Measurements from ENCODE around the gene RAB31.
A peak's percentile ranks its signal among the peaks of the same experiment; 100 is the strongest.

RAB31 gene

GRCh38 chr18:9688036-9688741 lies 19.9 kb upstream of the RAB31 start:
- no peak overlapping the region for H3K27ac ChIP-seq (ENCODE audit: low read length, poor library complexity, severe bottlenecking)
- H3K23ac ChIP-seq (ENCODE audit: low read length in 2 of 2) = no peak overlapping the region
- no peak for DNase-seq
- H3K79me1 ChIP-seq (replicated peaks; ENCODE audit: low read length, poor library complexity, severe bottlenecking) = no peaks in the 10 kb centered on the region
- no peaks in the 10 kb centered on the region for H3K9me3 ChIP-seq (ENCODE audit: control insufficient read depth, low read length)
- H3K4me3 ChIP-seq (ENCODE audit: insufficient read depth in 1 of 2, low read depth in 1 of 2, low read length in 2 of 2) = no peak overlapping the region
- peaks cover 8% of the 10 kb centered on the region for H3K4me1 ChIP-seq (ENCODE audit: control insufficient read depth, insufficient read depth, low read depth, low read length)
- no peak overlapping the region for H2AK5ac ChIP-seq (ENCODE audit: low read length, severe bottlenecking)
- WGBS = 83% methylated on average over 19 of the region's 19 CpGs
- H2BK5ac ChIP-seq (ENCODE audit: low read depth, low read length, poor library complexity, severe bottlenecking) = no peak overlapping the region
- no peak overlapping the region for H2BK15ac ChIP-seq (ENCODE audit: low read depth, poor library complexity, severe bottlenecking)
- no peaks in the 10 kb centered on the region for H3K27me3 ChIP-seq (ENCODE audit: control insufficient read depth in 1 of 2, insufficient read depth in 1 of 2, low read length in 2 of 2)
- H2AFZ ChIP-seq (ENCODE audit: low read depth, low read length) = no peak overlapping the region
- no peak overlapping the region for H2BK120ac ChIP-seq (ENCODE audit: low read depth, low read length)
- no peak overlapping the region for H4K8ac ChIP-seq (ENCODE audit: low read length)
- H3K4me2 ChIP-seq (ENCODE audit: low read length, poor library complexity, severe bottlenecking) = no peak overlapping the region
- H3K4ac ChIP-seq (ENCODE audit: low read depth in 1 of 2, low read length in 2 of 2) = no peak overlapping the region
- no peak overlapping the region for H3K18ac ChIP-seq (ENCODE audit: low read depth in 1 of 2, low read length in 2 of 2)
- no peak overlapping the region for H2BK12ac ChIP-seq (ENCODE audit: low read length in 2 of 2)
- no peak overlapping the region for H3K14ac ChIP-seq (ENCODE audit: low read length in 2 of 2)
- H3K9ac ChIP-seq (ENCODE audit: low read length) = no peak overlapping the region
- no peak overlapping the region for H4K91ac ChIP-seq (ENCODE audit: low read length)
- H3K36me3 ChIP-seq (ENCODE audit: control insufficient read depth in 1 of 2, insufficient read depth in 2 of 2, low read depth in 1 of 2, low read length in 2 of 2) = no peaks in the 10 kb centered on the region

- no peak overlapping the region for H4K91ac ChIP-seq (ENCODE audit: low read length)
- H2AFZ ChIP-seq (ENCODE audit: low read depth, low read length) = no peak overlapping the region
- H3K4me2 ChIP-seq (ENCODE audit: low read length, poor library complexity, severe bottlenecking) = no peak overlapping the region
- H2AK5ac ChIP-seq (ENCODE audit: low read length, severe bottlenecking) = no peak overlapping the region
- H3K23ac ChIP-seq (ENCODE audit: low read length in 2 of 2) = no peak overlapping the region
- H3K27ac ChIP-seq (ENCODE audit: low read length, poor library complexity, severe bottlenecking) = no peak overlapping the region
- WGBS = 98% methylated on average over 2 of the region's 3 CpGs
- no peak overlapping the region for H2BK5ac ChIP-seq (ENCODE audit: low read depth, low read length, poor library complexity, severe bottlenecking)
- no peaks in the 10 kb centered on the region for H3K36me3 ChIP-seq (ENCODE audit: control insufficient read depth in 1 of 2, insufficient read depth in 2 of 2, low read depth in 1 of 2, low read length in 2 of 2)
- no peak overlapping the region for H2BK15ac ChIP-seq (ENCODE audit: low read depth, poor library complexity, severe bottlenecking)
- H2BK12ac ChIP-seq (ENCODE audit: low read length in 2 of 2) = no peak overlapping the region
- no peak overlapping the region for H3K9ac ChIP-seq (ENCODE audit: low read length)
- DNase-seq = no peak
- H3K79me1 ChIP-seq (replicated peaks; ENCODE audit: low read length, poor library complexity, severe bottlenecking) = no peaks in the 10 kb centered on the region
- H3K18ac ChIP-seq (ENCODE audit: low read depth in 1 of 2, low read length in 2 of 2) = no peak overlapping the region
- no peak overlapping the region for H3K4ac ChIP-seq (ENCODE audit: low read depth in 1 of 2, low read length in 2 of 2)
- no peak overlapping the region for H3K4me3 ChIP-seq (ENCODE audit: insufficient read depth in 1 of 2, low read depth in 1 of 2, low read length in 2 of 2)
- no peak overlapping the region for H3K14ac ChIP-seq (ENCODE audit: low read length in 2 of 2)
- no peaks in the 10 kb centered on the region for H3K9me3 ChIP-seq (ENCODE audit: control insufficient read depth, low read length)
- H3K4me1 ChIP-seq (ENCODE audit: control insufficient read depth, insufficient read depth, low read depth, low read length) = peaks cover 6% of the 10 kb centered on the region
- no peak overlapping the region for H4K8ac ChIP-seq (ENCODE audit: low read length)
- H3K27me3 ChIP-seq (ENCODE audit: control insufficient read depth in 1 of 2, insufficient read depth in 1 of 2, low read length in 2 of 2) = no peaks in the 10 kb centered on the region
- no peak overlapping the region for H2BK120ac ChIP-seq (ENCODE audit: low read depth, low read length)
Observed at GRCh38 chr18:9689253-9689652, 18.8 kb upstream of the RAB31 start.

DNA sequence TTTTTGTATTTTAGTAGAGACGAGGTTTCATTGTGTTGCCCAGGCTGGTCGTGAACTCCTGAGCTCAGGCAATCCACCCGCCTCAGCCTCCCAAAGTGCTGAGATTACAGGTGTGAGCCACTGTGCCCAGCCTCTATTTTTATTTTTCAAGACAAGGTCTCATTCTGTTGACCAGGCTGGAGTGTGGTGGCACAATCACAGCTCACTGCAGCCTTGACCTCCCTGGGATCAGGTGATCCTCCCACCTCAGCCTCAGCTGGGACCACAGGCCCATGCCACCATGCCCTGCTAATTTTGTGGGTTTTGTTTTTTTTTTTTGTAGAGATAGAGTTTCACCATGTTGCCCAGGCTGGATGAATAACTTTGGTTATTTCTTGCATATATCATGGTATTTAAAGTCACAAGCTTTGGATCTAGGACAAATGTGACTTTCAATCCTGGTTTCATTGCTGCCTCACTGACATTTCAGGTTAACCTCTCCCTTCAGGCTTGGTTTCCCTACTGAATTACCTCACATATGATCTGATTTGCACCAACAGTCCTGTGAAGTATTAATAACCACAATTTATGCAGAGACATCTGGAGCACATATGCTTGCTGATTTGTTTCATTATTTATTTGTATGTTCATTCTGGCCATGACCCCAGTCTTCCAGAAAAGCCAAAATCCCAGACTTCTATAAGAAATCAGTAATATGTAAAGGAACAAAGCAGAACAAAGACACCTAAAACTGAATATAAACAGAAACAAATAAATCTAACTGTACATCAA lies 17.5 kb upstream of the RAB31 start:
- no peak overlapping the region for H3K27ac ChIP-seq (ENCODE audit: low read length, poor library complexity, severe bottlenecking)
- peak overlapping the region in 1 of 2 experiments; percentile 87 for H3K23ac ChIP-seq (ENCODE audit: low read length in 2 of 2)
- WGBS = 98% methylated on average over 3 of the region's 3 CpGs
- no peak for DNase-seq
- H3K18ac ChIP-seq (ENCODE audit: low read depth in 1 of 2, low read length in 2 of 2) = no peak overlapping the region
- H3K36me3 ChIP-seq (ENCODE audit: control insufficient read depth in 1 of 2, insufficient read depth in 2 of 2, low read depth in 1 of 2, low read length in 2 of 2) = no peaks in the 10 kb centered on the region
- H2BK15ac ChIP-seq (ENCODE audit: low read depth, poor library complexity, severe bottlenecking) = no peak overlapping the region
- H3K4me1 ChIP-seq (ENCODE audit: control insufficient read depth, insufficient read depth, low read depth, low read length) = peaks cover 1% of the 10 kb centered on the region
- no peak overlapping the region for H2AFZ ChIP-seq (ENCODE audit: low read depth, low read length)
- H3K27me3 ChIP-seq (ENCODE audit: control insufficient read depth in 1 of 2, insufficient read depth in 1 of 2, low read length in 2 of 2) = no peaks in the 10 kb centered on the region
- no peak overlapping the region for H3K4me3 ChIP-seq (ENCODE audit: insufficient read depth in 1 of 2, low read depth in 1 of 2, low read length in 2 of 2)
- H3K4me2 ChIP-seq (ENCODE audit: low read length, poor library complexity, severe bottlenecking) = no peak overlapping the region
- no peak overlapping the region for H4K8ac ChIP-seq (ENCODE audit: low read length)
- H3K79me1 ChIP-seq (replicated peaks; ENCODE audit: low read length, poor library complexity, severe bottlenecking) = no peaks in the 10 kb centered on the region
- H2BK12ac ChIP-seq (ENCODE audit: low read length in 2 of 2) = no peak overlapping the region
- no peak overlapping the region for H3K14ac ChIP-seq (ENCODE audit: low read length in 2 of 2)
- H2BK120ac ChIP-seq (ENCODE audit: low read depth, low read length) = no peak overlapping the region
- no peak overlapping the region for H3K4ac ChIP-seq (ENCODE audit: low read depth in 1 of 2, low read length in 2 of 2)
- H2AK5ac ChIP-seq (ENCODE audit: low read length, severe bottlenecking) = no peak overlapping the region
- no peaks in the 10 kb centered on the region for H3K9me3 ChIP-seq (ENCODE audit: control insufficient read depth, low read length)
- no peak overlapping the region for H3K9ac ChIP-seq (ENCODE audit: low read length)
- H4K91ac ChIP-seq (ENCODE audit: low read length) = no peak overlapping the region
- H2BK5ac ChIP-seq (ENCODE audit: low read depth, low read length, poor library complexity, severe bottlenecking) = no peak overlapping the region

DNA sequence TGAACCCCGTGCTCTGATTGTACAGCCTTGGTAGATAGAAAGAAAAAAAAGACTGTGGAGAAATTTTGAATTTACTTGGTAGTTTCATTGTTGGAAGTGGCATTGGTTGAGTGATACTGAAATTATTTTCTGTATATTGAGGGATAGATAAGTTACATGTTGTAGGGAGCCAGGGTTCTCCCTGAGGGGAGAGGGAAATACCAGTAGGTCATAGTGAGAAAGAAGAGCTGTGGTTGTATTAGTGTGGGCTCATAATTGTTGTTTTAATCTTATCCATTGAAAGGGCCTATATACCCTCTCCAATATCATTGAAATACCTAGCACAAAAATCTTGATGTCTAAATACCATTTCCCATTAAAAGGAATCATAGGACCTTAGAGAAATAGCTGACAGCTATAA lies 16.9 kb upstream of the RAB31 start:
- no peak for DNase-seq
- no peak overlapping the region for H2BK5ac ChIP-seq (ENCODE audit: low read depth, low read length, poor library complexity, severe bottlenecking)

More for the DNA sequence above, 16.9 kb upstream of the RAB31 start:
- 80% methylated on average over 1 of the region's 1 CpG for WGBS
- Histone ChIP-seq H2BK15ac (ENCODE audit: low read depth, poor library complexity, severe bottlenecking) (no peak overlapping the region), H3K9ac (ENCODE audit: low read length) (no peak overlapping the region), H4K91ac (ENCODE audit: low read length) (no peak overlapping the region), H2BK120ac (ENCODE audit: low read depth, low read length) (no peak overlapping the region), H3K27ac (ENCODE audit: low read length, poor library complexity, severe bottlenecking) (no peak overlapping the region), H3K18ac (ENCODE audit: low read depth in 1 of 2, low read length in 2 of 2) (no peak overlapping the region), H3K4me2 (ENCODE audit: low read length, poor library complexity, severe bottlenecking) (no peak overlapping the region), H2AFZ (ENCODE audit: low read depth, low read length) (no peak overlapping the region), H3K4me3 (ENCODE audit: insufficient read depth in 1 of 2, low read depth in 1 of 2, low read length in 2 of 2) (no peak overlapping the region), H2BK12ac (ENCODE audit: low read length in 2 of 2) (no peak overlapping the region), H4K8ac (ENCODE audit: low read length) (no peak overlapping the region), H3K36me3 (ENCODE audit: control insufficient read depth in 1 of 2, insufficient read depth in 2 of 2, low read depth in 1 of 2, low read length in 2 of 2) (no peaks in the 10 kb centered on the region), H3K4me1 (ENCODE audit: control insufficient read depth, insufficient read depth, low read depth, low read length) (peaks cover 1% of the 10 kb centered on the region), H3K27me3 (ENCODE audit: control insufficient read depth in 1 of 2, insufficient read depth in 1 of 2, low read length in 2 of 2) (no peaks in the 10 kb centered on the region), H2AK5ac (ENCODE audit: low read length, severe bottlenecking) (no peak overlapping the region), H3K14ac (ENCODE audit: low read length in 2 of 2) (no peak overlapping the region), H3K4ac (ENCODE audit: low read depth in 1 of 2, low read length in 2 of 2) (no peak overlapping the region), H3K9me3 (ENCODE audit: control insufficient read depth, low read length) (no peaks in the 10 kb centered on the region), H3K79me1 (replicated peaks; ENCODE audit: low read length, poor library complexity, severe bottlenecking) (no peaks in the 10 kb centered on the region), H3K23ac (ENCODE audit: low read length in 2 of 2) (no peak overlapping the region)

Measured in mesenchymal stem cell (in vitro differentiated cells and primary cell).